ENCODE measurements around the gene ABCF2.

DNA sequence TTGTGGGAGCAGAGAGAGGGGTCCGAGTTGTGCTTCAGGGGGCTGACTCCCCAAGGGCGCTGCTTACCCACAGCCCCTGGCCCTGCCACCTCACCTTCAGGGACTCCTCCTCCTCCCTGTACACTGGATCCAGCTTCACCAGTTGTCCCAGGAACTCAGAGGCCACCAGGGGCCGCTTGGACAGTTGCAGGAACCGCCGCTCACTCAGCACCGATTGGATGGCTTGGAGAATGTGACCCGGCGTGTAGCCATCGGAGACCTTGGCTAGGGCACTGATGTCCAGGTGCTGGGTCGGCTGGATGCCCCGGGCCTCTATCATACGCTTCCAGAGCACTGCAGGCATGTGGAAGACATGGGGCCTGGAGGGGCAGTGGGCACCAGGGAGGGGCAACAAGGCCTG, 35.5 kb downstream of the ABCF2 start:
- no peak for TF ChIP-seq POLR2AphosphoS5 (IDR thresholded peaks at IDR 0.05)
- TF ChIP-seq, protein P1, sequence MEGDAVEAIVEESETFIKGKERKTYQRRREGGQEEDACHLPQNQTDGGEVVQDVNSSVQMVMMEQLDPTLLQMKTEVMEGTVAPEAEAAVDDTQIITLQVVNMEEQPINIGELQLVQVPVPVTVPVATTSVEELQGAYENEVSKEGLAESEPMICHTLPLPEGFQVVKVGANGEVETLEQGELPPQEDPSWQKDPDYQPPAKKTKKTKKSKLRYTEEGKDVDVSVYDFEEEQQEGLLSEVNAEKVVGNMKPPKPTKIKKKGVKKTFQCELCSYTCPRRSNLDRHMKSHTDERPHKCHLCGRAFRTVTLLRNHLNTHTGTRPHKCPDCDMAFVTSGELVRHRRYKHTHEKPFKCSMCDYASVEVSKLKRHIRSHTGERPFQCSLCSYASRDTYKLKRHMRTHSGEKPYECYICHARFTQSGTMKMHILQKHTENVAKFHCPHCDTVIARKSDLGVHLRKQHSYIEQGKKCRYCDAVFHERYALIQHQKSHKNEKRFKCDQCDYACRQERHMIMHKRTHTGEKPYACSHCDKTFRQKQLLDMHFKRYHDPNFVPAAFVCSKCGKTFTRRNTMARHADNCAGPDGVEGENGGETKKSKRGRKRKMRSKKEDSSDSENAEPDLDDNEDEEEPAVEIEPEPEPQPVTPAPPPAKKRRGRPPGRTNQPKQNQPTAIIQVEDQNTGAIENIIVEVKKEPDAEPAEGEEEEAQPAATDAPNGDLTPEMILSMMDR (IDR thresholded peaks at IDR 0.05): no peak
